HCT116 (cell line): Measurements from ENCODE around the gene GATB. TPM values are rescaled to one million over a fixed set of nuclear protein-coding genes. Genes with fewer than 3 reads are reported as not detected.

ENCODE experiments used
- ATAC-seq: fragments of 200-7000 bp; cut with Tn5 transposase; 2 replicates; pipeline ENCODE4 v1.9.1; 2020; ENCODE audit warnings: mild to moderate bottlenecking, moderate library complexity
- BruUV-seq: library from RNA; stranded (reverse); fragments of 400-500 nt; replicated peaks from 2 replicates; lab custom pipeline; 2021; lab: Mats Ljungman, UMichigan
- CTCF ChIA-PET: fragments of 300-600 bp; sonication (Branson Sonifier 250); formaldehyde crosslinking; loops from one replicate; lab custom pipeline; 2021; ENCODE audit warnings: antibody characterized with exemption; lab: Charles Lee
- POLR2A ChIA-PET: fragments of 300-600, 350-600 bp; sonication (Branson Sonifier 250); formaldehyde crosslinking; loops from one replicate; lab custom pipeline; 2021; ENCODE audit warnings: antibody characterized with exemption; lab: Charles Lee
- RAD21 ChIA-PET, 2 experiments: fragments of 300-600 bp; sonication (Branson Sonifier 250); formaldehyde crosslinking; loops; one replicate each; lab custom pipeline; 2023; ENCODE audit warnings: low total read pairs in 2 of 2; ENCODE audit not compliant: uncharacterized antibody in 2 of 2, unreplicated experiment in 2 of 2, low non-redundant PET in 1 of 2; lab: Charles Lee
- DNase-seq: peaks from one replicate; pipeline ENCODE4 v3.0.0-alpha.2; 2010; ENCODE audit warnings: low read depth, low spot score
- H2AFZ ChIP-seq: fragments of 200-600 bp; shearing (Covaris generic), sonication (generic); 2 replicates; pipeline ENCODE4 v1.6.1; 2017; ENCODE audit warnings: low read depth, mixed run types, mixed read lengths, antibody characterized with exemption, low read length; ENCODE audit not compliant: poor library complexity, severe bottlenecking
- H3K27ac ChIP-seq: 2 replicates; pipeline ENCODE4 v1.5.1; 2012; ENCODE audit warnings: low read depth, low read length
- H3K27me3 ChIP-seq: fragments of 200-600 bp; sonication (generic); 2 replicates; pipeline ENCODE4 v1.6.1; 2016; ENCODE audit warnings: mixed run types, low read length, mixed read lengths; ENCODE audit not compliant: insufficient read depth
- H3K36me3 ChIP-seq, 2 experiments: fragments of 200-500 bp in 1 of 2; fragments of 200-600 bp in 1 of 2; sonication (Bioruptor generic) in 1 of 2; sonication (generic) in 1 of 2; 2 replicates each; pipeline versions ENCODE4 v1.5.1 to v1.6.1; 2014 to 2016; ENCODE audit warnings: low read length in 2 of 2, inconsistent platforms in 1 of 2, mixed read lengths in 1 of 2, mixed run types in 1 of 2; ENCODE audit not compliant: insufficient read depth in 2 of 2, control insufficient read depth in 1 of 2
- H3K4me1 ChIP-seq, 2 experiments: fragments of 200-600 bp in 1 of 2; sonication (generic) in 1 of 2; 2 replicates each; pipeline versions ENCODE4 v1.5.1 to v1.6.1; 2012 to 2017; ENCODE audit warnings: low read length in 2 of 2, inconsistent platforms in 1 of 2, mild to moderate bottlenecking in 1 of 2, mixed read lengths in 1 of 2, mixed run types in 1 of 2, moderate library complexity in 1 of 2; ENCODE audit not compliant: insufficient read depth in 2 of 2, control insufficient read depth in 1 of 2
- H3K4me2 ChIP-seq: fragments of 200-600 bp; sonication (generic); 2 replicates; pipeline ENCODE4 v1.6.1; 2017; ENCODE audit warnings: mixed run types, low read length, mixed read lengths
- H3K4me3 ChIP-seq, 2 experiments: fragments of 200-600 bp in 1 of 2; sonication (generic) in 1 of 2; replicated peaks in 1 of 2; 2 replicates each; pipeline ENCODE4 v1.5.1; 2011 to 2016; ENCODE audit warnings: low read length in 2 of 2, control low read depth in 1 of 2, low read depth in 1 of 2, mild to moderate bottlenecking in 1 of 2, mixed read lengths in 1 of 2, mixed run types in 1 of 2
- H3K79me2 ChIP-seq: fragments of 200-600 bp; sonication (generic); 2 replicates; pipeline ENCODE4 v1.6.1; 2017; ENCODE audit warnings: mild to moderate bottlenecking, mixed run types, low read length, moderate library complexity, mixed read lengths; ENCODE audit not compliant: insufficient read depth
- H3K9ac ChIP-seq: fragments of 200-600 bp; sonication (generic); 2 replicates; pipeline ENCODE4 v1.6.1; 2016; ENCODE audit warnings: low read length, mixed read lengths
- H3K9me2 ChIP-seq: fragments of 200-600 bp; sonication (generic), shearing (Covaris generic); 2 replicates; pipeline ENCODE4 v1.6.1; 2017; ENCODE audit warnings: mixed run types, mild to moderate bottlenecking, moderate library complexity; ENCODE audit not compliant: insufficient read depth
- H3K9me3 ChIP-seq, 2 experiments: fragments of 200-500 bp in 1 of 2; fragments of 200-600 bp in 1 of 2; sonication (Bioruptor generic) in 1 of 2; sonication (generic) in 1 of 2; 2 replicates each; pipeline ENCODE4 v1.6.1; 2014 to 2017; ENCODE audit warnings: low read length in 2 of 2, mixed read lengths in 2 of 2, inconsistent platforms in 1 of 2, low read depth in 1 of 2, mild to moderate bottlenecking in 1 of 2, mixed run types in 1 of 2, moderate library complexity in 1 of 2; ENCODE audit not compliant: control insufficient read depth in 1 of 2, insufficient read depth in 1 of 2
- H4K20me1 ChIP-seq: fragments of 200-600 bp; sonication (generic), shearing (Covaris generic); 2 replicates; pipeline ENCODE4 v1.6.1; 2017; ENCODE audit warnings: mixed run types, mild to moderate bottlenecking, moderate library complexity; ENCODE audit not compliant: insufficient read depth
- CBX3 ChIP-seq: IDR thresholded peaks from 2 replicates; pipeline ENCODE4 v1.6.1; 2012; ENCODE audit warnings: low read depth
- CEBPB ChIP-seq: IDR thresholded peaks from 2 replicates; pipeline ENCODE4 v1.6.1; 2012; ENCODE audit warnings: low read depth
- EGR1 ChIP-seq: IDR thresholded peaks from 2 replicates; pipeline ENCODE4 v1.6.1; 2012; ENCODE audit warnings: low read depth
- ELF1 ChIP-seq: IDR thresholded peaks from 2 replicates; pipeline ENCODE4 v1.6.1; 2012; ENCODE audit warnings: low read depth, borderline replicate concordance
- EZH2 ChIP-seq: fragments of 200-600 bp; sonication (generic); IDR thresholded peaks from 2 replicates; pipeline ENCODE4 v1.6.1; 2017; ENCODE audit warnings: antibody characterized with exemption, mixed run types
- EZH2phosphoT487 ChIP-seq: fragments of 200-600 bp; IDR thresholded peaks from 2 replicates; pipeline ENCODE4 v1.6.1; 2018; ENCODE audit warnings: antibody characterized with exemption, borderline replicate concordance
- FOSL1 ChIP-seq: IDR thresholded peaks from 2 replicates; pipeline ENCODE4 v1.6.1; 2012; ENCODE audit warnings: low read depth
- JUND ChIP-seq: IDR thresholded peaks from 2 replicates; pipeline ENCODE4 v1.6.1; 2012
- MAX ChIP-seq: IDR thresholded peaks from 2 replicates; pipeline ENCODE4 v1.6.1; 2012
- POLR2A ChIP-seq: IDR thresholded peaks from 2 replicates; pipeline ENCODE4 v1.7.0; 2011; ENCODE audit warnings: borderline replicate concordance; ENCODE audit not compliant: insufficient read depth, insufficient read length; ENCODE audit errors: extremely low read depth
- RAD21 ChIP-seq: IDR thresholded peaks from 2 replicates; pipeline ENCODE4 v1.6.1; 2012; ENCODE audit warnings: low read depth, mild to moderate bottlenecking
- SP1 ChIP-seq: IDR thresholded peaks from 2 replicates; pipeline ENCODE4 v1.6.1; 2012; ENCODE audit warnings: low read depth
- SRF ChIP-seq: IDR thresholded peaks from 2 replicates; pipeline ENCODE4 v1.6.1; 2012; ENCODE audit warnings: low read depth
- TCF7L2 ChIP-seq: IDR thresholded peaks from 2 replicates; pipeline ENCODE4 v1.7.0; 2011; ENCODE audit warnings: borderline replicate concordance, inconsistent platforms; ENCODE audit not compliant: insufficient read depth, insufficient read length; ENCODE audit errors: extremely low read depth
- ZBTB33 ChIP-seq: IDR thresholded peaks from 2 replicates; pipeline ENCODE4 v1.6.1; 2011; ENCODE audit warnings: mild to moderate bottlenecking, low read length, moderate library complexity; ENCODE audit not compliant: insufficient replicate concordance; ENCODE audit errors: extremely low read depth
- ZFX ChIP-seq: fragments of 450-650 bp; IDR thresholded peaks from 2 replicates; pipeline ENCODE4 v1.6.1; 2017
- ZNF274 ChIP-seq: fragments of 200-500 bp; sonication (Bioruptor generic); IDR thresholded peaks from 2 replicates; pipeline ENCODE4 v1.6.1; 2014; ENCODE audit warnings: mild to moderate bottlenecking, low read depth, low read length, inconsistent platforms
- intact Hi-C: fragments of 100-400 bp; cut with micrococcal nuclease; formaldehyde crosslinking; loops from 2 replicates; pipeline ENCODE4 v1.10.0; 2022
- total RNA-seq: library from RNA; stranded (reverse); gene quantifications from one replicate; pipeline ENCODE4 v1.2.1, GENCODE V29; 2021; ENCODE audit not compliant: unreplicated experiment
- TF ChIP-seq, protein P1 (sequence below), 3 experiments: fragments of 200-600 bp in 1 of 3; sonication (generic) in 1 of 3; IDR thresholded peaks in 2 of 3; conservative IDR thresholded peaks in 1 of 3; 2 replicates each; pipeline ENCODE4 v1.5.1; 2012 to 2017; ENCODE audit warnings: low read depth in 2 of 3, low read length in 2 of 3, antibody characterized with exemption in 1 of 3, borderline replicate concordance in 1 of 3, control low read depth in 1 of 3, mild to moderate bottlenecking in 1 of 3, mixed read lengths in 1 of 3, mixed run types in 1 of 3, moderate library complexity in 1 of 3; ENCODE audit not compliant: insufficient read depth in 1 of 3
- TF ChIP-seq, protein P2 (sequence below): IDR thresholded peaks from 2 replicates; pipeline ENCODE4 v1.6.1; 2012

The GATB gene
- total RNA-seq, 1 experiment from 2014 or later: 29.3 TPM

DNA sequence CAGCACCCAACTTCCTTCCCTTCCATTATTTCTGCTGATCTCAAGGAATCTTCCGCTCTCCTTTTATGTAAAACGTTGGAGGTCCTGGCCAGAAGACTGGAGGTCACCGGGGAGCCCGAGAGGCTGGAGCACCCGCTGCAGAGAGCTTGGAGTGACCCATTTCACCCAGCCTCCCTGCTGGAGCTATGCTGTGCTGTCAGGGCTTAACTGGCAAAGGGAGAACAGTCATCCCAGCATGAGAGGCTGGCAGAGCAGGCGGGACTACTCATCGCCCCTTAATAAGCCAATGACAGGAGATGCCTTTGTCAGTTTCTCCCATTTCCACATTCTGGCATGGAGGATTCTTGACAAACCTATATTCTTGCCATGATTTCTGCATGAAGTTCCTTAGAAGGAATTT lies 98.9 kb downstream of the GATB start:
- Histone ChIP-seq H3K4me3 (no peak overlapping the region), H3K79me2 (no peaks in the 10 kb centered on the region), H3K4me1 (no peaks in the 10 kb centered on the region), H3K36me3 (no peaks in the 10 kb centered on the region), H2AFZ (no peak overlapping the region), H3K27ac (no peak overlapping the region), H3K27me3 (no peaks in the 10 kb centered on the region), H3K9ac (no peak overlapping the region), H3K9me2 (no peaks in the 10 kb centered on the region), H3K9me3 (no peaks in the 10 kb centered on the region), H4K20me1 (no peaks in the 10 kb centered on the region), H3K4me2 (no peak overlapping the region)
- DNase-seq (no peak), ATAC-seq (no peak)
- RAD21 ChIA-PET: no interaction called here
- intact Hi-C loops: no loop called here
- no TSS peak for BruUV-seq
- TF ChIP-seq RAD21 (no peak), SRF (no peak), POLR2A (no peak), ZFX (no peak), SP1 (no peak)
- POLR2A ChIA-PET: interaction anchor here (0.6 kb wide), 1 partner anchor 42 kb away, joined by 3 read pairs; no protein-coding TSS in a partner anchor
- CTCF ChIA-PET: no interaction called here

DNA sequence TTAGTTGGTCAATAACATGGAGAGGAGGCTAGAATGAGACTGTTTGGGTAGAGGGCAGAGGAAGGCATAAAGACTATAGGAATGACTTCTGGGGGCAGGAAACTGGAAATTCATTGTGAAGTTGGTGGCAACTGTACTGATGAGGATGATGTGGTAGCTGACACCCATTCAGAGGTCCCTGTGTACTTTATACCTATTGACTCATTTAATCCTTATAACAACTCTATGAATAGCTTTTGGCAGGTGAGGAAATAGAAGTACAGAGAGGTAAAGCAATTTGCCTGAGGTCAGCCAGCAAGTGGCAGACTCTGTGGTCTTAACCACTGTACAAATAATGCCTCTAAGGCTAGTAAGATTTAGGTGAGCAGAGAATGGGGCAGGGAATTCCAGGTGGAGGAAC lies 100.1 kb downstream of the GATB start:
- intact Hi-C loops: no loop called here
- Histone ChIP-seq H3K9me3 (no peaks in the 10 kb centered on the region), H3K9me2 (no peaks in the 10 kb centered on the region), H3K4me1 (no peaks in the 10 kb centered on the region), H3K9ac (no peak overlapping the region), H3K4me2 (no peak overlapping the region), H4K20me1 (no peaks in the 10 kb centered on the region), H3K4me3 (no peak overlapping the region), H3K79me2 (no peaks in the 10 kb centered on the region), H3K27me3 (no peaks in the 10 kb centered on the region), H3K27ac (no peak overlapping the region), H2AFZ (no peak overlapping the region), H3K36me3 (no peaks in the 10 kb centered on the region)
- ChIA-PET POLR2A (no interaction called here), CTCF (no interaction called here), RAD21 (no interaction called here)
- no TSS peak for BruUV-seq
- TF ChIP-seq EZH2phosphoT487 (no peak), SP1 (no peak), EZH2 (no peak), FOSL1 (no peak), JUND (no peak), ELF1 (no peak), ZNF274 (no peak), SRF (no peak), CBX3 (no peak), RAD21 (no peak), MAX (no peak), ZFX (no peak), CEBPB (no peak), TCF7L2 (no peak), EGR1 (no peak), ZBTB33 (no peak)
- TF ChIP-seq, protein P1, sequence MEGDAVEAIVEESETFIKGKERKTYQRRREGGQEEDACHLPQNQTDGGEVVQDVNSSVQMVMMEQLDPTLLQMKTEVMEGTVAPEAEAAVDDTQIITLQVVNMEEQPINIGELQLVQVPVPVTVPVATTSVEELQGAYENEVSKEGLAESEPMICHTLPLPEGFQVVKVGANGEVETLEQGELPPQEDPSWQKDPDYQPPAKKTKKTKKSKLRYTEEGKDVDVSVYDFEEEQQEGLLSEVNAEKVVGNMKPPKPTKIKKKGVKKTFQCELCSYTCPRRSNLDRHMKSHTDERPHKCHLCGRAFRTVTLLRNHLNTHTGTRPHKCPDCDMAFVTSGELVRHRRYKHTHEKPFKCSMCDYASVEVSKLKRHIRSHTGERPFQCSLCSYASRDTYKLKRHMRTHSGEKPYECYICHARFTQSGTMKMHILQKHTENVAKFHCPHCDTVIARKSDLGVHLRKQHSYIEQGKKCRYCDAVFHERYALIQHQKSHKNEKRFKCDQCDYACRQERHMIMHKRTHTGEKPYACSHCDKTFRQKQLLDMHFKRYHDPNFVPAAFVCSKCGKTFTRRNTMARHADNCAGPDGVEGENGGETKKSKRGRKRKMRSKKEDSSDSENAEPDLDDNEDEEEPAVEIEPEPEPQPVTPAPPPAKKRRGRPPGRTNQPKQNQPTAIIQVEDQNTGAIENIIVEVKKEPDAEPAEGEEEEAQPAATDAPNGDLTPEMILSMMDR (IDR thresholded peaks at IDR 0.05 in 2 of 3, conservative IDR thresholded peaks at IDR 0.05 in 1 of 3; ENCODE audit: borderline replicate concordance in 1 of 3, insufficient read depth in 1 of 3, low read depth in 2 of 3, low read length in 2 of 3): no peak
- TF ChIP-seq, protein P2, sequence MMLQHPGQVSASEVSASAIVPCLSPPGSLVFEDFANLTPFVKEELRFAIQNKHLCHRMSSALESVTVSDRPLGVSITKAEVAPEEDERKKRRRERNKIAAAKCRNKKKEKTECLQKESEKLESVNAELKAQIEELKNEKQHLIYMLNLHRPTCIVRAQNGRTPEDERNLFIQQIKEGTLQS: no peak
- ATAC-seq (no peak), DNase-seq (no peak)
